HL-60 (cell line): ENCODE measurements around the gene LILRA6.
"Not testable (repeated sequence)": the region's sequence is repeated elsewhere in the genome, so short reads cannot be mapped to it uniquely, and the experiment has no call there.

Experiments
- DNase-seq, 2 experiments: peaks; one replicate each; pipeline ENCODE4 v3.0.0-alpha.2; 2010 to 2020; ENCODE audit warnings: low read depth in 1 of 2, low spot score in 1 of 2
- H3K27ac ChIP-seq: fragments of 250-450 bp; sonication (Bioruptor Pico); replicated peaks from 2 replicates; pipeline ENCODE4 v1.5.1; 2020; ENCODE audit warnings: mild to moderate bottlenecking, moderate library complexity
- H3K27me3 ChIP-seq: fragments of 250-450 bp; sonication (Bioruptor Pico); 2 replicates; pipeline ENCODE4 v1.5.1; 2021; ENCODE audit warnings: mild to moderate bottlenecking, moderate library complexity; ENCODE audit not compliant: insufficient read depth, poor library complexity, severe bottlenecking
- H3K4me3 ChIP-seq: replicated peaks from 2 replicates; pipeline ENCODE4 v1.5.1; 2011; ENCODE audit warnings: mild to moderate bottlenecking, control low read depth, low read length; ENCODE audit not compliant: insufficient read depth
- CTCF ChIP-seq: IDR thresholded peaks from one replicate; pipeline ENCODE4 v1.5.1; 2011; ENCODE audit warnings: low read length, control low read depth, inconsistent platforms; ENCODE audit not compliant: insufficient read depth
- GABPA ChIP-seq: IDR thresholded peaks from 2 replicates; pipeline ENCODE4 v1.6.1; 2012; ENCODE audit warnings: low read depth
- POLR2AphosphoS5 ChIP-seq: IDR thresholded peaks from 2 replicates; pipeline ENCODE4 v1.6.1; 2012; ENCODE audit warnings: low read depth
- REST ChIP-seq: IDR thresholded peaks from 2 replicates; pipeline ENCODE4 v1.6.1; 2012; ENCODE audit warnings: low read depth; ENCODE audit not compliant: insufficient replicate concordance
- SPI1 ChIP-seq: IDR thresholded peaks from 2 replicates; pipeline ENCODE4 v1.6.1; 2012; ENCODE audit warnings: low read depth, mild to moderate bottlenecking, borderline replicate concordance

The LILRA6 gene

GRCh38 chr19:54229146-54229545 is 13.4 kb downstream of the LILRA6 start:
- TF ChIP-seq GABPA (no peak), POLR2AphosphoS5 (no peak), SPI1 (no peak), CTCF (no peak), REST (no peak)
- H3K27me3 ChIP-seq: no peaks in the 10 kb centered on the region
- H3K27ac ChIP-seq: no peak overlapping the region
- H3K4me3 ChIP-seq: no peak overlapping the region
- DNase-seq: no peak

- not testable (repeated sequence) for H3K4me3 ChIP-seq, DNase-seq, H3K27me3 ChIP-seq, H3K27ac ChIP-seq
Measured at GRCh38 chr19:54224619-54225018, 18.0 kb downstream of the LILRA6 start.

GRCh38 chr19:54223937-54224281 is 18.7 kb downstream of the LILRA6 start:
- not testable (repeated sequence) for H3K4me3 ChIP-seq, H3K27ac ChIP-seq, DNase-seq, H3K27me3 ChIP-seq

- H3K4me3 ChIP-seq, DNase-seq, H3K27me3 ChIP-seq, H3K27ac ChIP-seq: not testable (repeated sequence)
Measured at GRCh38 chr19:54223277-54223936, 19.2 kb downstream of the LILRA6 start.

- not testable (repeated sequence) for H3K4me3 ChIP-seq, DNase-seq, H3K27me3 ChIP-seq, H3K27ac ChIP-seq
- peak; percentile 19; the same call in 1 of the 2 replicates for TF ChIP-seq SPI1
Measured at GRCh38 chr19:54222474-54223276, 19.9 kb downstream of the LILRA6 start, which contains the start of gene LILRB3. TSS of gene LILRB3 (minus strand) at chr19:54223007. CDS start at chr19:54222976, 31 bp downstream.

GRCh38 chr19:54221947-54222346 is 20.6 kb downstream of the LILRA6 start:
- H3K4me3 ChIP-seq, DNase-seq, H3K27me3 ChIP-seq, H3K27ac ChIP-seq: not testable (repeated sequence)

GRCh38 chr19:54219702-54220101 is 22.9 kb downstream of the LILRA6 start:
- not testable (repeated sequence) for H3K4me3 ChIP-seq, H3K27ac ChIP-seq, DNase-seq, H3K27me3 ChIP-seq
